Gastrocnemius medialis (tissue), 4 donors: ENCODE measurements around the gene DSCAML1.

Source experiments
- POLR2A ChIP-seq, 2 donors: fragments of 450-650 bp; IDR thresholded peaks; one replicate each; pipeline ENCODE4 v1.6.1; 2017; ENCODE audit warnings: antibody characterized with exemption in 2 of 2, mild to moderate bottlenecking in 2 of 2, moderate library complexity in 2 of 2
- TF ChIP-seq, protein P1 (sequence below), 5 experiments: fragments of 450-650 bp in 3 of 5; fragments of 200-600 bp in 2 of 5; sonication (generic) in 2 of 5; IDR thresholded peaks in 4 of 5; conservative IDR thresholded peaks in 1 of 5; 1 replicate in 4 of 5; 2 replicates in 1 of 5; pipeline ENCODE4 v1.5.1; 2016 to 2019; ENCODE audit warnings: antibody characterized with exemption in 5 of 5, mild to moderate bottlenecking in 3 of 5, moderate library complexity in 3 of 5

DNA sequence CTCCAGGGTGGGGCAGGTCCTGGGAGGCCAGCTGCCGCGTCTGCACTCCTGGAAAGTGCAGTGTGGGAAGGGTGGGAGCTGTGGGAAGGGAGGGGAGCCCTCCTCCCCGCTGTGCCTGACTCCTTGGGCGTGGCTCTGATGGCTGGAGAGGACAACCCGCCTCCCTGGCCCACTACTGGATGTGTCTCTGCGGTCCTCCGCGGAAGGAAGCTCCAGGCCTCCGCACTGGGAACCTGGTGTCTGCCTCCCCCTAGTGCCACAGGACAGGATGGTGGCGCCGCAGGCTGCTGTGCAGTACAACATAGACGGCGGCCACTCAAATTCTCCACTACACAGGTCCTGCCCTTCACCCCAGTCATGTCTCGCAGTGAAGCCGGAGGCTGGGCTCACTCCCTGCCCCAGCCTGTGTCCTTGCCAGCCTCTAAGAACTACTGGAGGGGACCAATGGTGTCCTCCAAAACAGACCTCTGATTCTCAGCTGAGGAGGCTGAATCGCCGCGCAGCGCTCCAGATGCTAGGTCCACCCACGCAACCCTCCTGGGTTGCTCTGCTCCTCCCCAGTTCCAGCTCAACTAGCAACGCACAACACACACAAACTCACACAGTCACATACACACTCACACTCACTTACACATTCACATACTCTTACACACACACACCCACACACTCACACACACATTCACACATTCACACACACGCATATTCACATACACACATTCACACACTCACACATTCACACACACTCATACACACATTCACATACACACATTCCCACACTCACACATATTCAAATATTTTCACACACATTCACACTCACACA is 12.4 kb upstream of the DSCAML1 start:
- TF ChIP-seq, protein P1, sequence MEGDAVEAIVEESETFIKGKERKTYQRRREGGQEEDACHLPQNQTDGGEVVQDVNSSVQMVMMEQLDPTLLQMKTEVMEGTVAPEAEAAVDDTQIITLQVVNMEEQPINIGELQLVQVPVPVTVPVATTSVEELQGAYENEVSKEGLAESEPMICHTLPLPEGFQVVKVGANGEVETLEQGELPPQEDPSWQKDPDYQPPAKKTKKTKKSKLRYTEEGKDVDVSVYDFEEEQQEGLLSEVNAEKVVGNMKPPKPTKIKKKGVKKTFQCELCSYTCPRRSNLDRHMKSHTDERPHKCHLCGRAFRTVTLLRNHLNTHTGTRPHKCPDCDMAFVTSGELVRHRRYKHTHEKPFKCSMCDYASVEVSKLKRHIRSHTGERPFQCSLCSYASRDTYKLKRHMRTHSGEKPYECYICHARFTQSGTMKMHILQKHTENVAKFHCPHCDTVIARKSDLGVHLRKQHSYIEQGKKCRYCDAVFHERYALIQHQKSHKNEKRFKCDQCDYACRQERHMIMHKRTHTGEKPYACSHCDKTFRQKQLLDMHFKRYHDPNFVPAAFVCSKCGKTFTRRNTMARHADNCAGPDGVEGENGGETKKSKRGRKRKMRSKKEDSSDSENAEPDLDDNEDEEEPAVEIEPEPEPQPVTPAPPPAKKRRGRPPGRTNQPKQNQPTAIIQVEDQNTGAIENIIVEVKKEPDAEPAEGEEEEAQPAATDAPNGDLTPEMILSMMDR (IDR thresholded peaks at IDR 0.05 in 4 of 5, conservative IDR thresholded peaks at IDR 0.05 in 1 of 5) = peak in 2 of 5 experiments; percentile 17 to 40
- TF ChIP-seq POLR2A (IDR thresholded peaks at IDR 0.05) = no peak
